ENCODE data around the gene AIFM2. TPM values are rescaled to one million over a fixed set of nuclear protein-coding genes. Genes with fewer than 3 reads are reported as not detected.

Gene AIFM2
- total and polyA plus RNA-seq, 2 of the 13 experiments (the other 11 are each of a cell fraction or from before 2014, with no cell fraction given) = 20.3 to 29.5 TPM

DNA sequence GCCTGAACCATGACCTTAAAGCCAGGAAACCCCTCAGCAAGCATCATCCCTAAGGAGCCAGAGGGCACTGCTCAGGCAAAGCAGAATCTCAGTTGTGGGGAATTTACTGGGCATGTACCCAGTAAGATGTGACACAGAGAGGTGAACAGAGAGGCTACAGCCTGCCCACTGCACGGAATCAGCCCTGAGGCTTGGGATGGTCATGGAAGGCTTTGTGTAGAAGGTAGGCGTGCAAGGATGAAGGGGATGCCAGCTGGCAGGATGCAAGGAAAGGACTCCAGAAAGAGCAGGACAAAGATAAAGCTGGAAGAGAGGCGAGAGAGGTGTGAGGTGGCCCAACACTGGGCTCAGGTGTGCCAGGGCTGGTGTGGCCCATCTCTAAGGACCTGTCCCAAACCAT, 2.4 kb upstream of the AIFM2 start:
- CTCF ChIA-PET (ENCODE audit: low intra/inter-chr PET ratio, low total read pairs) = no interaction called here
- intact Hi-C loops (cut with micrococcal nuclease; ENCODE audit: unreplicated experiment) (no loop called here), in situ Hi-C loops (cut with HindIII; ENCODE audit: extremely low pct_ligation_motif_present, low pct_unique_long_range_greater_than_20kb) (no loop called here)
- Histone ChIP-seq H3K36me3 (replicated peaks in 1 of 2; ENCODE audit: control insufficient read depth in 1 of 2, insufficient read depth in 2 of 2, low read length in 2 of 2) (no peaks in the 10 kb centered on the region), H3K9me3 (ENCODE audit: low read length) (no peaks in the 10 kb centered on the region), H3K4me1 (ENCODE audit: insufficient read depth, low read length) (peaks cover 40% of the 10 kb centered on the region), H2AFZ (ENCODE audit: low read length) (no peak overlapping the region), H3K9ac (ENCODE audit: insufficient read depth, low read depth, low read length) (no peak overlapping the region), H3K27me3 (ENCODE audit: control insufficient read depth in 1 of 2, insufficient read depth in 2 of 2, low read length in 2 of 2) (no peaks in the 10 kb centered on the region; a peak in 1 of 5 replicates), H3K27ac (ENCODE audit: extremely low read length, insufficient read depth, low read length) (no peak overlapping the region), H3K4me3 (replicated peaks in 1 of 3; ENCODE audit: insufficient read depth in 1 of 3, low read depth in 2 of 3, low read length in 3 of 3) (no peak overlapping the region), H4K20me1 (ENCODE audit: insufficient read depth, low read length) (peaks cover 4% of the 10 kb centered on the region; the same call in 1 of the 2 replicates), H3K79me2 (ENCODE audit: insufficient read depth, low read length) (peaks cover 23% of the 10 kb centered on the region), H3K4me2 (ENCODE audit: low read depth, low read length) (no peak overlapping the region)
- no peak for DNase-seq (ENCODE audit: low spot score)
- TF ChIP-seq ETV6 (CRISPR knock-in tag; conservative IDR thresholded peaks at IDR 0.05) = no peak
- TF ChIP-seq, protein P1, sequence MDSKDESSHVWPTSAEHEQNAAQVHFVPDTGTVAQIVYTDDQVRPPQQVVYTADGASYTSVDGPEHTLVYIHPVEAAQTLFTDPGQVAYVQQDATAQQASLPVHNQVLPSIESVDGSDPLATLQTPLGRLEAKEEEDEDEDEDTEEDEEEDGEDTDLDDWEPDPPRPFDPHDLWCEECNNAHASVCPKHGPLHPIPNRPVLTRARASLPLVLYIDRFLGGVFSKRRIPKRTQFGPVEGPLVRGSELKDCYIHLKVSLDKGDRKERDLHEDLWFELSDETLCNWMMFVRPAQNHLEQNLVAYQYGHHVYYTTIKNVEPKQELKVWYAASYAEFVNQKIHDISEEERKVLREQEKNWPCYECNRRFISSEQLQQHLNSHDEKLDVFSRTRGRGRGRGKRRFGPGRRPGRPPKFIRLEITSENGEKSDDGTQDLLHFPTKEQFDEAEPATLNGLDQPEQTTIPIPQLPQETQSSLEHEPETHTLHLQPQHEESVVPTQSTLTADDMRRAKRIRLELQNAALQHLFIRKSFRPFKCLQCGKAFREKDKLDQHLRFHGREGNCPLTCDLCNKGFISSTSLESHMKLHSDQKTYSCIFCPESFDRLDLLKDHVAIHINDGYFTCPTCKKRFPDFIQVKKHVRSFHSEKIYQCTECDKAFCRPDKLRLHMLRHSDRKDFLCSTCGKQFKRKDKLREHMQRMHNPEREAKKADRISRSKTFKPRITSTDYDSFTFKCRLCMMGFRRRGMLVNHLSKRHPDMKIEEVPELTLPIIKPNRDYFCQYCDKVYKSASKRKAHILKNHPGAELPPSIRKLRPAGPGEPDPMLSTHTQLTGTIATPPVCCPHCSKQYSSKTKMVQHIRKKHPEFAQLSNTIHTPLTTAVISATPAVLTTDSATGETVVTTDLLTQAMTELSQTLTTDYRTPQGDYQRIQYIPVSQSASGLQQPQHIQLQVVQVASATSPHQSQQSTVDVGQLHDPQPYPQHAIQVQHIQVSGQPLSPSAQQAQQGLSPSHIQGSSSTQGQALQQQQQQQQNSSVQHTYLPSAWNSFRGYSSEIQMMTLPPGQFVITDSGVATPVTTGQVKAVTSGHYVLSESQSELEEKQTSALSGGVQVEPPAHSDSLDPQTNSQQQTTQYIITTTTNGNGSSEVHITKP (CRISPR knock-in tag; IDR thresholded peaks at IDR 0.05; ENCODE audit: low read depth) = no peak
- TF ChIP-seq, protein P2, sequence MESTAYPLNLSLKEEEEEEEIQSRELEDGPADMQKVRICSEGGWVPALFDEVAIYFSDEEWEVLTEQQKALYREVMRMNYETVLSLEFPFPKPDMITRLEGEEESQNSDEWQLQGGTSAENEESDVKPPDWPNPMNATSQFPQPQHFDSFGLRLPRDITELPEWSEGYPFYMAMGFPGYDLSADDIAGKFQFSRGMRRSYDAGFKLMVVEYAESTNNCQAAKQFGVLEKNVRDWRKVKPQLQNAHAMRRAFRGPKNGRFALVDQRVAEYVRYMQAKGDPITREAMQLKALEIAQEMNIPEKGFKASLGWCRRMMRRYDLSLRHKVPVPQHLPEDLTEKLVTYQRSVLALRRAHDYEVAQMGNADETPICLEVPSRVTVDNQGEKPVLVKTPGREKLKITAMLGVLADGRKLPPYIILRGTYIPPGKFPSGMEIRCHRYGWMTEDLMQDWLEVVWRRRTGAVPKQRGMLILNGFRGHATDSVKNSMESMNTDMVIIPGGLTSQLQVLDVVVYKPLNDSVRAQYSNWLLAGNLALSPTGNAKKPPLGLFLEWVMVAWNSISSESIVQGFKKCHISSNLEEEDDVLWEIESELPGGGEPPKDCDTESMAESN (CRISPR knock-in tag; conservative IDR thresholded peaks at IDR 0.05) = no peak
- TF ChIP-seq ZFP36 (IDR thresholded peaks at IDR 0.05; ENCODE audit: borderline replicate concordance, low read depth, low read length, partially characterized antibody) = no peak
- TF ChIP-seq TIGD3 (CRISPR knock-in tag; IDR thresholded peaks at IDR 0.05; ENCODE audit: borderline replicate concordance) = no peak
- no peak for TF ChIP-seq SMC3 (IDR thresholded peaks at IDR 0.05; ENCODE audit: low read length)
- no peak for TF ChIP-seq ADNP (CRISPR knock-in tag; IDR thresholded peaks at IDR 0.05)
- TF ChIP-seq ZNF672 (CRISPR knock-in tag; IDR thresholded peaks at IDR 0.05) = no peak
- no peak for TF ChIP-seq ZFAT (CRISPR knock-in tag; conservative IDR thresholded peaks at IDR 0.05)
- no peak for TF ChIP-seq BATF2 (CRISPR knock-in tag; IDR thresholded peaks at IDR 0.05)
- no peak for TF ChIP-seq MXD3 (CRISPR knock-in tag; IDR thresholded peaks at IDR 0.05)
- no peak for TF ChIP-seq ZNF776 (CRISPR knock-in tag; IDR thresholded peaks at IDR 0.05)
- POLR2A ChIA-PET = interaction anchor here (10.3 kb wide), 1 partner anchor 11 kb away, joined by 109 read pairs; the partner anchor contains the start of gene TYSND1
- FAIRE-seq = no peak
- ATAC-seq = no peak
- BruUV-seq (replicated peaks) = no TSS peak
- WGBS (ENCODE audit: low lambda C conversion rate) = 95% methylated on average over 3 of the region's 3 CpGs

Measured in HepG2 (cell line).